Vagina (tissue), 2 donors: ENCODE data around the gene AREG.

ENCODE experiments used
- CTCF ChIP-seq, 3 experiments: fragments of 450-650 bp in 2 of 3; fragments of 200-600 bp in 1 of 3; sonication (generic) in 1 of 3; IDR thresholded peaks; one replicate each; pipeline ENCODE4 v1.5.1; 2017 to 2019; ENCODE audit warnings: antibody characterized with exemption in 3 of 3, mild to moderate bottlenecking in 2 of 3, moderate library complexity in 2 of 3
- POLR2A ChIP-seq, 2 donors: fragments of 450-650 bp; IDR thresholded peaks; one replicate each; pipeline ENCODE4 v1.6.1; 2017; ENCODE audit warnings: antibody characterized with exemption in 2 of 2, mild to moderate bottlenecking in 2 of 2, moderate library complexity in 2 of 2

DNA sequence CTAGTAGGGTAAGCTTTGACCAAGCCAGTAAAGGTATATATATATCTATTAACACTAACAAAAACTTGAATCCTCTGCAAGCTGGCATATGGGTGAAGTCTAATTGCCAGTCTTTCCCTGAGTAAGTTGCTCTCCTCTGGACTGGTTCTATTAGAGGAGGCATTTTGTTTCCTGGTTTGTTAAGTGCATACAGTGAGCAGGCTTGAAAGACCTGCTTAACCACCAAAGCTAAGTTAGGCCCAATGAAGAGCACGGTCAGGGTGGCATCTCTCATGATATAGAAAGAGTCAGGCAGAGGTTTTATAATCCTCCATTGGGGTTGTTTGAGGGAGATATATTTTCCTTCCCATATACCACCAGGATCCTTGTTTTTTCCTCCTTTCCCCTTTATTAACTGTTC is 9.6 kb upstream of the AREG start:
- TF ChIP-seq CTCF (IDR thresholded peaks at IDR 0.05): no peak
- no peak for TF ChIP-seq POLR2A (IDR thresholded peaks at IDR 0.05)
